ENCODE measurements around the gene SKAP2. TPM values are rescaled to one million over a fixed set of nuclear protein-coding genes. Genes with fewer than 3 reads are reported as not detected.

SKAP2 gene
- total RNA-seq, 1 donor from 2014 or later: 12.8 TPM

GRCh38 chr7:26658389-26659084, 205.9 kb downstream of the SKAP2 start:
- no peaks in the 10 kb centered on the region for H3K27me3 ChIP-seq
- intact Hi-C loops (cut with DNase I): no loop called here
- no peak overlapping the region for H3K27ac ChIP-seq
- TF ChIP-seq CTCF (IDR thresholded peaks at IDR 0.05) (no peak), POLR2A (IDR thresholded peaks at IDR 0.05) (no peak), POLR2AphosphoS5 (IDR thresholded peaks at IDR 0.05; ENCODE audit: insufficient read depth in 1 of 2, low read depth in 1 of 2) (no peak)
- no peak overlapping the region for H3K4me3 ChIP-seq
- H3K36me3 ChIP-seq: no peaks in the 10 kb centered on the region
- peaks cover 6% of the 10 kb centered on the region for H3K4me1 ChIP-seq
- no peaks in the 10 kb centered on the region for H3K9me3 ChIP-seq
- DNase-seq (ENCODE audit: extremely low spot score in 2 of 2): no peak

GRCh38 chr7:26657686-26658388, 206.6 kb downstream of the SKAP2 start:
- Histone ChIP-seq H3K4me1 (peaks cover 6% of the 10 kb centered on the region), H3K27me3 (no peaks in the 10 kb centered on the region), H3K36me3 (no peaks in the 10 kb centered on the region), H3K9me3 (no peaks in the 10 kb centered on the region), H3K4me3 (no peak overlapping the region), H3K27ac (no peak overlapping the region)
- no peak for TF ChIP-seq POLR2AphosphoS5 (IDR thresholded peaks at IDR 0.05; ENCODE audit: insufficient read depth in 1 of 2, low read depth in 1 of 2)
- intact Hi-C loops (cut with DNase I): no loop called here
- no peak for DNase-seq (ENCODE audit: extremely low spot score in 2 of 2)

- no peaks in the 10 kb centered on the region for H3K9me3 ChIP-seq
- no peak overlapping the region for H3K4me3 ChIP-seq
- no peaks in the 10 kb centered on the region for H3K36me3 ChIP-seq
- no peak overlapping the region for H3K27ac ChIP-seq
- no peaks in the 10 kb centered on the region for H3K27me3 ChIP-seq
- H3K4me1 ChIP-seq: peaks cover 6% of the 10 kb centered on the region
- no peak for DNase-seq (ENCODE audit: extremely low spot score in 2 of 2)
- intact Hi-C loops (cut with DNase I): no loop called here
- TF ChIP-seq POLR2A (IDR thresholded peaks at IDR 0.05) (no peak), POLR2AphosphoS5 (IDR thresholded peaks at IDR 0.05; ENCODE audit: insufficient read depth in 1 of 2, low read depth in 1 of 2) (no peak), CTCF (IDR thresholded peaks at IDR 0.05) (no peak)
Observed at GRCh38 chr7:26657206-26657641, 207.2 kb downstream of the SKAP2 start.

GRCh38 chr7:26656735-26657134, 207.7 kb downstream of the SKAP2 start:
- no peak for DNase-seq (ENCODE audit: extremely low spot score in 2 of 2)
- Histone ChIP-seq H3K9me3 (no peaks in the 10 kb centered on the region), H3K4me1 (peaks cover 6% of the 10 kb centered on the region), H3K27ac (no peak overlapping the region), H3K4me3 (no peak overlapping the region), H3K27me3 (no peaks in the 10 kb centered on the region), H3K36me3 (no peaks in the 10 kb centered on the region)
- TF ChIP-seq CTCF (IDR thresholded peaks at IDR 0.05) (no peak), POLR2A (IDR thresholded peaks at IDR 0.05) (no peak), POLR2AphosphoS5 (IDR thresholded peaks at IDR 0.05; ENCODE audit: insufficient read depth in 1 of 2, low read depth in 1 of 2) (no peak)
- intact Hi-C loops (cut with DNase I): no loop called here

GRCh38 chr7:26655781-26656180, 208.6 kb downstream of the SKAP2 start:
- Histone ChIP-seq H3K27me3 (no peaks in the 10 kb centered on the region), H3K9me3 (no peaks in the 10 kb centered on the region), H3K4me1 (peaks cover 6% of the 10 kb centered on the region), H3K4me3 (no peak overlapping the region), H3K36me3 (no peaks in the 10 kb centered on the region), H3K27ac (no peak overlapping the region)
- intact Hi-C loops (cut with DNase I): no loop called here
- no peak for TF ChIP-seq CTCF (IDR thresholded peaks at IDR 0.05)
- no peak for TF ChIP-seq POLR2A (IDR thresholded peaks at IDR 0.05)
- no peak for TF ChIP-seq POLR2AphosphoS5 (IDR thresholded peaks at IDR 0.05; ENCODE audit: insufficient read depth in 1 of 2, low read depth in 1 of 2)
- no peak for DNase-seq (ENCODE audit: extremely low spot score in 2 of 2)
